ENCODE results near the gene PPFIA3. TPM values are rescaled to one million over a fixed set of nuclear protein-coding genes. Genes with fewer than 3 reads are reported as not detected.

The PPFIA3 gene
- total RNA-seq, 2 donors from 2014 or later = 7.0 to 11.3 TPM

DNA sequence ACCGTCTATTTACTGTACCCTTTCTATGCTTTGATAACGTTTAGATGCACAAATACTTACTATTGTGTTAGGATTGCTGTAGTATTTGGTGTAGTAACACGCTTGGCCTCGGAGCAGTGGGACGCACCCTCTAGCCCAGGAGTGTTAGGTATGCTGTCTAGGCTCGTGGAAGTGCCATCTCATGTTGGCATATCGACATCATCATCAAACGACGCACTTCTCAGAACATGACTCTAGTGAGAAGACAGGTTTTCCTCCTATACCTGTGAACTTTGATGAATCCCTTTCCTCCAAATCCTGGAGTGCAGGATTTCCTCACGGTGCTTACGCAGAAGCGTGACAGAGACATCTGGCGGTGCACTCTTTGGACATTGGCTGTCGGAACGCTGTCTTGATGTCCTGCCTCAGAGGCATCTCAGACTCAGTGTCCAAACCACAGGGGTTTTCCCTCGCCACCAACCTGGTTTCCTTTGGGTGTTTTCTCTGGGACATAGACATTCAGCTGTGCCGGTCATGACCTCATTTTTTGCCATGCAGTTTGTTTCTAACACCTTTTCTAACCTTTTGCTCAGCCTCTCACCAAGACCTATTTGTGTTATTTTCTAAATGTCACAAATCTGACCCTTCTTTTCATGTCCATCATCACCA is 27.8 kb upstream of the PPFIA3 start:
- Mint-ChIP-seq H3K4me1 (ENCODE audit: low read depth in 2 of 2) (peaks cover 28 to 30% of the 10 kb centered on the region in 2 donors), H3K9me3 (no peaks in the 10 kb centered on the region), H3K36me3 (peaks cover 21% of the 10 kb centered on the region), H3K27ac (no peak overlapping the region), H3K27me3 (no peaks in the 10 kb centered on the region), H3K4me3 (peak overlapping the region; percentile 1)
- ATAC-seq (peak in 1 of 2 donors; percentile 56), DNase-seq (ENCODE audit: low spot score) (no peak)

DNA sequence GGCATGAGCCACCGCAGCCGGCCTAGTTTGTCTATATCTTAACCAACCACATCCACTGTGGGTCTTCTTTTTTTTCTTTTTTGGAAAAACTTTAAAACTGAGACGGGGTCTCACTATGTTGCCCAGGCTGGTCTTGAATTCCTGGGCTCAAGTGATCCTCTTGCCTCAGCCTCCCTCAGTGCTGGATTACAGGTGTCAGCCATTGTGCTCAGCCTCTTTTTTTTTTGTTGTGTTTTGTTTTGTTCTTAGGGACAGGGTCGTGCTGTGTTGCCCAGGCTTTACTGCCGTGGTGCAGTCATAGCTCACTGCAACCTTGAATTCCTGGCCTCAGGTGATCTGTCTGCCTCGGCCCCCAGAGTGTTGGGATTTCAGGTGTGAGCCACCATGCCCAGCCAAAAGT is 26.7 kb upstream of the PPFIA3 start:
- H3K4me3 Mint-ChIP-seq = no peak overlapping the region
- peaks cover 19 to 23% of the 10 kb centered on the region in 2 donors for H3K4me1 Mint-ChIP-seq (ENCODE audit: low read depth in 2 of 2)
- H3K36me3 Mint-ChIP-seq = peaks cover 14% of the 10 kb centered on the region
- H3K27ac Mint-ChIP-seq = no peak overlapping the region
- no peak for DNase-seq (ENCODE audit: low spot score)
- no peaks in the 10 kb centered on the region for H3K9me3 Mint-ChIP-seq
- ATAC-seq = no peak
- H3K27me3 Mint-ChIP-seq = no peaks in the 10 kb centered on the region

DNA sequence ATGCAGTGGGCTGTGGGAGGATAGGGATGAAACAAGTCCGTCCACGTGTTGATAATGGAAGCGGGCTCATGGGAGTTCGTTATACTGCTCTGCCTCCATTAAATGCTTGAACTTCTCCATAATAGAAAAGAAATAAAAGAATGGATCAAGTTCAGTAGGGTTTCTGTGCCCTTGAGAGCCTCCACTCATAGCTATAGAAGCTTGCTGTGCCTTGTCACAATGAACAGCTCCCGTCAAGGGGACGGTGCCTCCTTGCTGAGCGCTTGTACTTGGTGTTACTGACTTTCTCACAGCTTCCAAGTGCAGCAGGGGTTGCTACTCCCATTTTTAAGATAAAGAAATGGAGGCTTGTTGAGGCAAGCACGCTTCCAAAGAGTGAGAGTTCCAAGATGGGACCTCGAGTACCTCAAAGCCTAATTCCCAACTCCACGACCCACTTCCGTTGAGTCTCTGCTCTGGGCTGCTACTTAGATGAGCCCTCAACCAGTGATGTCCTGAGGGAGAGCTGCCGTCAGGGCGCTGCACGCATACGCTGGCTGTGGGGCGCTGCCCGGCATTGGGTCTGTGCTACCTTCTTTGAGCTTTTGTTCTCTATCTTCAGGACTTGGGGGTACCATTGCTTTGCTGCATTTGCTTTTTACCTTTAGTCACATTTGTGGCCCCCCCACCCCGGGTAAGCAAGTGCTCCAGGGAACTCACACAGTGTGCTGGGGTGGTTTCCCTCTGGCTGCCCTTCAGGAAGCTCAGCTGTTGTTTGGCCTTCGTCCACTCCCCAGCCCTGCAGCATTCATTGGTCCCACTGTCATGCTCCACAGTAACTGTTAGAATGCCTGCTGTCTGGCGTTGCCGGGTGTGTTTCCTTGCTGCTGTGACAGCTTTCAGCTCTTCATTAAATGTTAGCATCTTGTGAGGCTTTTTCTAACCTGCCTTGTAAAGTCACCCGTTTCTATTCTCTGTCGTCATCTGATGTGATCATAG is 24.6 kb upstream of the PPFIA3 start:
- Mint-ChIP-seq H3K4me1 (ENCODE audit: low read depth in 2 of 2) (peaks cover 18 to 31% of the 10 kb centered on the region in 2 donors), H3K9me3 (no peaks in the 10 kb centered on the region), H3K27me3 (no peaks in the 10 kb centered on the region), H3K27ac (no peak overlapping the region), H3K36me3 (peaks cover 21% of the 10 kb centered on the region), H3K4me3 (no peak overlapping the region)
- DNase-seq (ENCODE audit: low spot score) (no peak), ATAC-seq (no peak)

DNA sequence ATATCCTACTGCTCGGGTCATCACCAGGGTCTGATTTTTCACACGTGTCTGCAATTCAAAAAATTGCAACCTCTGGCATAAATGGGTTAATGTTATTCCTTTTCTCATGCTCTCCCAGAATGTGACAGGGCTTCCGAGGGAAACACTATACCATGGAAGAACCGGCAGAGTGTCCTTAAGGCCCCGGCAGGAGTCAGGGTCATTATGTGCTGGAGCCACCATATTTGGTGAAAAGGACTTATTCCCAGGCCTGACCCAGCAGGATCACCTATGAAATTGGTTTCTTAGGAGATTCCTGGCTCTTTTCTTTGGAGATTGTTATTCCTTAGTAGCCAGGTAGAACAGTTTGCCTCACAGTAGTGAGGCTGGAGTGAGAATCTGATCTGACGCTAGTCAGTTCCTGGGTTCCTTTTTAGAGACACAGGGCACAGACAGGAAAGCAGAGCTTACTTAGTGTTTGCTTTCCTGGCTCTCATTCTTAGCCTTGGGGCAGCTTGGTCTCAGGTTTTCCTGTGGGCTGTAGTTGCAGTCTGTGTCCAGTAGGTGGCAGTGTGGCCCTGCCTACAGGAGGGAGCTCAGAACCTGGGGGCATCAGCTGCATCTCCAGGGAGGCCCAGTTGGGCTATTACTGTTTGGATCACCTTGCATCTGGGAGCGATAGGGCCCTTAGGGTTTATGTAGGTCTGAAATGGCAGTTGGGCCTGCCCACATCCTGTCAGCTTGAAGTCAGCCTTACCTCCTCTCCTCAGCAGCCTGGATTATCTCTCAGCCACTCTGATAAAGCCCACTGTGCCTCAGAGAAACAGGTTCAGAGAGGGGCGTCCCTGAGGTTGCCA is 21.7 kb upstream of the PPFIA3 start:
- Mint-ChIP-seq H3K36me3 (peaks cover 19% of the 10 kb centered on the region), H3K4me3 (no peak overlapping the region), H3K9me3 (no peaks in the 10 kb centered on the region), H3K4me1 (ENCODE audit: low read depth in 2 of 2) (peaks cover 0 to 18% of the 10 kb centered on the region in 2 donors), H3K27ac (no peak overlapping the region), H3K27me3 (no peaks in the 10 kb centered on the region)
- DNase-seq (ENCODE audit: low spot score) (peak; percentile 74), ATAC-seq (peak; percentile 79 to 83)

DNA sequence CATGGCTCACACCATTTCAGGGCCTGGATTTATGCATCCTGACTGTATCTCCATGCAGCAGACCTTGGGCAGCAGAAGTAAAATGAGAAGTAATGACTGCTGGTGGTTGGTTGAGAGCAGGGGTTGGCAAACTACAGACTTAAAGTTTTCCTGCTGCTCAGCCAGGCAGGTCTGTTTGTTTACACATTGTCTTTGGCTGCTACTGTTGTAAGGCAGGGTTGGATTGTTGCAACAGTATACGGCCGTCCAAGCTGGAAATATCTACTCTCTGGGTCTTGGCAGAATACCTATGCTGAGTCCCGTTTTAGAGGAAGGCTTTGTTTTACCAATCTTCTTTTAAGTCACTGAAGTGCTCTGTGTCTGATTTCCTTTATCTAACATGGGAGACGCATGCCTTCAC is 20.5 kb upstream of the PPFIA3 start:
- Mint-ChIP-seq H3K36me3 (peaks cover 19% of the 10 kb centered on the region), H3K27ac (no peak overlapping the region)

DNA sequence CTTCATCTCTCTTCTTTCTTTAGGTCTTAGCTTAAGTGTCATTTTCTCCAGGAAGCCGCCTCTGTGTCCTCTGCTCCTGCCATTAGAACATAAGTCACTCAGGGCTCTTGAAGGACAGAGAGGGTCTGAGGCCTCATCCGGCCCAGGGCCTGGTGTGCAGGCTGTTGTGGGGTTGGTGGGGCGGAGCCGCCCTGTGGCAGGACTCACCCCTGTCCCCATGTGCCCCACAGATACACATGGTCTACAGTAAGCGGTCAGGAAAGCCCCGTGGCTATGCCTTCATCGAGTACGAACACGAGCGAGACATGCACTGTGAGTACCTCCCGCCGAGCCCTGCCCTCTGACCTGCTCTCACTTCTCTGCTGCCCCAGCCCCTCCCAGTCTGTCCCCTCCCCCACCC is 18.2 kb upstream of the PPFIA3 start:
- no peaks in the 10 kb centered on the region for H3K9me3 Mint-ChIP-seq
- no peak overlapping the region for H3K4me3 Mint-ChIP-seq
- H3K27me3 Mint-ChIP-seq = no peaks in the 10 kb centered on the region
- no peak overlapping the region for H3K27ac Mint-ChIP-seq
- peaks cover 5 to 19% of the 10 kb centered on the region in 2 donors for H3K4me1 Mint-ChIP-seq (ENCODE audit: low read depth in 2 of 2)
- ATAC-seq (no peak), DNase-seq (ENCODE audit: low spot score) (no peak)
- peaks cover 22% of the 10 kb centered on the region for H3K36me3 Mint-ChIP-seq

More for the DNA sequence above, 20.5 kb upstream of the PPFIA3 start:
- DNase-seq (ENCODE audit: low spot score) (no peak), ATAC-seq (no peak)
- Mint-ChIP-seq H3K4me3 (no peak overlapping the region), H3K9me3 (no peaks in the 10 kb centered on the region), H3K4me1 (ENCODE audit: low read depth in 2 of 2) (peaks cover 0 to 18% of the 10 kb centered on the region in 2 donors), H3K27me3 (no peaks in the 10 kb centered on the region)

DNA sequence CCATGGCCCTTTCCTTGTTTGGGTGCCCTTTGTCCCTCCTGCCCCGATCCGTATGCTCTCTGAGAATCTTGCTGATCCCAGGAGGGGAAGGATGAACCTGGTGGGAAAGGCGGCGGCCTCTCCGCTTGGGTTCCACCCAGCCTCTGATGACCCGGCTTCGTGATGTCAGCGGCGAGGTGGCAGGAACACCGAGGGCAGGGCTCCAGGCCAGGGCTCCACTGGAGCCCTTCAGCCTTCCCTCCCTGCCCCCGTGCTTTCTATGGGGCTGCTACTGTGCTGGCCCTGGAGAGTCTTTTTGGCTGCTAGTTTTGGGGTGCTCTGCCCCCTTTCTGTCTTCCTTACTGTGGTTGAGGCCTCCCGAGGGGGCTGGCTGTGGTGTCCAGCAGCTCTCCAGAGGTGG is 17.0 kb upstream of the PPFIA3 start:
- no peak for DNase-seq (ENCODE audit: low spot score)
- H3K4me1 Mint-ChIP-seq (ENCODE audit: low read depth in 2 of 2) = peaks cover 10 to 22% of the 10 kb centered on the region in 2 donors
- no peaks in the 10 kb centered on the region for H3K9me3 Mint-ChIP-seq
- no peak for ATAC-seq
- no peak overlapping the region for H3K4me3 Mint-ChIP-seq
- H3K27ac Mint-ChIP-seq = no peak overlapping the region
- H3K36me3 Mint-ChIP-seq = peaks cover 30% of the 10 kb centered on the region
- H3K27me3 Mint-ChIP-seq = no peaks in the 10 kb centered on the region

DNA sequence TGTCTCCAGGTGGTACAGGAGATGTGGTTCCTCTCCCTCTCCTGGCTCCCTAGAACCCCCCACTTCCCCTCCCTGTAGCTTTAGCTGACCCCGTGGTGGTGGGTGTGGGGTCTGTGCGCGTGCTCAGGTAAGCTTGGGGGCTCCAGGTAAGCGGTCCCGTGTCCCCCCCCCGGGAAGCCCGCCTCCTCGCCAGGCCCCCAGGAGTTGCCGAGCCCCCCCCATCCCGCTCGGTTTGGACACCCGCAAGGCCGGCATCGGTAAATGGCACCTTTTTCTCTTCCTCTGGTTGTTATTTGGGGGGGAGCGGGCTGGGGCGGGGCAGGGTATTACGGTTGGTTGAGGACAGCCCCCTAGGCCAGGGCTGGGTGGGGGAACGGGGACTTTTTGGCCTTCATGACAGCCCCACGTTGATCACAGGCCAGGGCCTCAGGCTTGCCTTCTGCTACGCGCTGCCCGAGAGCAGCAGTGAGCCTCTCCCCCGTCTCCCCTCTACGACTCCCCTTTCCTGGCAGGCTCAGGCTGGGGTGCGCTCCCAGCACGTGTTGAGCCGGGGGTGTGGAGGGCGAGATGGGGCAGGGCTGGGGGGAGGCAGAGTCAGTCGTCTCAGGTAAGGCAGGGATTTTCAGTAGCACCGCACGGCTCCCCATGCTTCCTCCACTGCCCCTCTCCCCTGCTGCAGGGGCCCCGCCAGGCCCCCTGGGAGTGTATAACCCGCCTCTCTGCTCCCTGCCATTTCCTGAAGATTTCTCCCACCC is 15.8 kb upstream of the PPFIA3 start:
- DNase-seq (ENCODE audit: low spot score) (no peak), ATAC-seq (no peak)
- Mint-ChIP-seq H3K36me3 (peaks cover 31% of the 10 kb centered on the region), H3K27ac (no peak overlapping the region), H3K27me3 (no peaks in the 10 kb centered on the region), H3K4me3 (no peak overlapping the region), H3K4me1 (ENCODE audit: low read depth in 2 of 2) (peaks cover 10 to 16% of the 10 kb centered on the region in 2 donors), H3K9me3 (no peaks in the 10 kb centered on the region)

DNA sequence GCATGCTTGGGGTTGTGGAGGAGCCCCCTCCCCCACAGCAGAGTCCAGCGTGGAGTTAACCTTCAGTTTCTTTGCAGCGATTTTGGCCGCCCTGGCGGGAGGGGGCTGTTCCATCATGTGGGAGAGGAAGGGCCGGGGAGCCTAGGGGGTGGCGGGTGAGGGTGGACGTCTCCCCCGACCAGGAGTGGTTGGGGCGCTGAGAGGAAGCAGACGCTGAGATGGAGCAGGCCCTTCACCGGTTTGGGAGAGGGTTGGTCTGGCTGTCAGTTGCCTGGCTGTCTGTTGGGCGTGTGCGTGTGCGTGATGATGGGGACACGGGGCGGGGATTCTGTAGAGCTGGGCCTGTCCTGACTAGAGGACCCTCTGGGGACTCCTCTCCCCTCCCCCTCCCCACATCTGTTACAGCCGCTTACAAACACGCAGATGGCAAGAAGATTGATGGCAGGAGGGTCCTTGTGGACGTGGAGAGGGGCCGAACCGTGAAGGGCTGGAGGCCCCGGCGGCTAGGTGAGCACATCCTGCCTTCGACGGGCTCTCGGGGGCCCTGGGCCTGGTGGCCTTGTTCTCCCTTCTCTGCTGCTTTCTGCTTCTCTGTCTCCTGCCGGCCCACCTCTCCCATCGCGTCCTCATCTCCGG is 15.0 kb upstream of the PPFIA3 start:
- DNase-seq (ENCODE audit: low spot score) = no peak
- no peak for ATAC-seq
- Mint-ChIP-seq H3K9me3 (no peaks in the 10 kb centered on the region), H3K4me1 (ENCODE audit: low read depth in 2 of 2) (peaks cover 10 to 20% of the 10 kb centered on the region in 2 donors), H3K27me3 (no peaks in the 10 kb centered on the region), H3K4me3 (no peak overlapping the region), H3K27ac (no peak overlapping the region), H3K36me3 (peaks cover 33% of the 10 kb centered on the region)

DNA sequence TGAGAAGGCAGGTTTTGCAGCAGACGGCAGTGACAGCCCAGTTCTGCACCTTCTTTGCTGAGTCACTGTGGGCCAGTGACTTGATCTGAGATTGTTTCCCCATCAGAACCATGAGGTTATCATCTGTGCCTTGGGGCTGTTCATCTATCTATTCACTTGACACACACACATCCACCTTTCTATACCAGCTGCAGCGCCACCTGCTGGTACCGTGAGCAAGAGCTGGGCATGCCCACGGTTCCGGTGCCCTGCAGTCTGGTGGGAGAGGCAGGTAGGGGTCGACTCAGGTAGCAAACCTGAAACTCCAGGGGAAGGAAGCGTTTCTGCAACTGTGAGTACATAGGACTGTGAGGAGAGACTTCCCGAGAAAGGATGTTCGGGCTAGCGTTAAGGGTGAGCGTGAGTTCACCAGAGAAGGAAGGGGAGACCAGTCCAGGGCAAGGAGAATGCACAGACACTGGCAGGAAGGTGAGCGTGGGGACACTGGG is 12.7 kb upstream of the PPFIA3 start:
- Mint-ChIP-seq H3K36me3 (peaks cover 25% of the 10 kb centered on the region), H3K27me3 (no peaks in the 10 kb centered on the region), H3K9me3 (no peaks in the 10 kb centered on the region), H3K4me1 (ENCODE audit: low read depth in 2 of 2) (peaks cover 10 to 15% of the 10 kb centered on the region in 2 donors), H3K4me3 (no peak overlapping the region), H3K27ac (peak overlapping the region in 1 of 2 donors; percentile 24)
- DNase-seq (ENCODE audit: low spot score) (no peak), ATAC-seq (peak; percentile 49 to 57)

DNA sequence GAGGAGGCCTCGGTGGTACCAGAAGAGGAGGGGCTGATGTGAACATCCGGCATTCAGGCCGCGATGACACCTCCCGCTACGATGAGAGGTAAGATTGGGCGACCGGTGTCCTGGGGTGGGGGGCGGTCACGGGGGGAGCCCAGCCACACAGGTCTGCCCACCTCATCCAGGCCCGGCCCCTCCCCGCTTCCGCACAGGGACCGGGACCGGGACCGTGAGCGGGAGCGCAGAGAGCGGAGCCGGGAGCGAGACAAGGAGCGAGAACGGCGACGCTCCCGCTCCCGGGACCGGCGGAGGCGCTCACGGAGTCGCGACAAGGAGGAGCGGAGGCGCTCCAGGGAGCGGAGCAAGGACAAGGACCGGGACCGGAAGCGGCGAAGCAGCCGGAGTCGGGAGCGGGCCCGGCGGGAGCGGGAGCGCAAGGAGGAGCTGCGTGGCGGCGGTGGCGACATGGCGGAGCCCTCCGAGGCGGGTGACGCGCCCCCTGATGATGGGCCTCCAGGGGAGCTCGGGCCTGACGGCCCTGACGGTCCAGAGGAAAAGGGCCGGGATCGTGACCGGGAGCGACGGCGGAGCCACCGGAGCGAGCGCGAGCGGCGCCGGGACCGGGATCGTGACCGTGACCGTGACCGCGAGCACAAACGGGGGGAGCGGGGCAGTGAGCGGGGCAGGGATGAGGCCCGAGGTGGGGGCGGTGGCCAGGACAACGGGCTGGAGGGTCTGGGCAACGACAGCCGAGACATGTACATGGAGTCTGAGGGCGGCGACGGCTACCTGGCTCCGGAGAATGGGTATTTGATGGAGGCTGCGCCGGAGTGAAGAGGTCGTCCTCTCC is 11.5 kb upstream of the PPFIA3 start:
- Mint-ChIP-seq H3K27me3 (no peaks in the 10 kb centered on the region), H3K36me3 (peaks cover 25% of the 10 kb centered on the region), H3K4me1 (ENCODE audit: low read depth in 2 of 2) (peaks cover 10 to 15% of the 10 kb centered on the region in 2 donors), H3K27ac (no peak overlapping the region), H3K9me3 (no peaks in the 10 kb centered on the region), H3K4me3 (no peak overlapping the region)
- no peak for DNase-seq (ENCODE audit: low spot score)
- ATAC-seq = no peak

DNA sequence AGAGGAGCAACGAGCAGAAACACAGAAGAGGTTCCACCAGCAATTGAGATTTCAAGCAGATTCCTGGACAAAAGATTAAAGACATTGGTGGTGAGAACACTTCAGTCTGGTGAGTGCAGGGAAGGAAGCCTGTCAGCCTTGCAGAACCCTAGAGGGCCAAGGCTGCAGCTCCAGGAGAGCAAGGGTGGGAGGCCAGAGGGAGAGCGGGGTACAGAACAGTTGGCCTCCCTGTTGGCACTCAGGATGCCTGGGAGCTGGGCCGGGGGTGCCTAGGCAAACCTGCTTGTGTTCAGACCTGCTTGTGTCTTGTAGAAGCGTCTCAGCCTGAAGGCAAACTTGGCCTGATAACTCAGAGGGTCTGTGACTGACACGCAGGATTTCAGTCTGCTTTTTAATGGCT is 10.3 kb upstream of the PPFIA3 start:
- DNase-seq (ENCODE audit: low spot score) (no peak), ATAC-seq (no peak)
- Mint-ChIP-seq H3K4me1 (ENCODE audit: low read depth in 2 of 2) (peaks cover 21 to 23% of the 10 kb centered on the region in 2 donors), H3K27ac (no peak overlapping the region), H3K4me3 (no peak overlapping the region), H3K36me3 (peaks cover 25% of the 10 kb centered on the region), H3K27me3 (no peaks in the 10 kb centered on the region), H3K9me3 (no peaks in the 10 kb centered on the region)
